Fibroblast of lung (primary cell): ENCODE measurements around the gene KCTD20.

Experiments
- CTCF ChIP-seq, 2 donors: IDR thresholded peaks in 1 of 2; conservative IDR thresholded peaks in 1 of 2; 1 replicate in 1 of 2; 2 replicates in 1 of 2; pipeline ENCODE4 v1.5.1; 2011 to 2012; ENCODE audit warnings: low read length in 2 of 2, control low read depth in 1 of 2, inconsistent platforms in 1 of 2, low read depth in 1 of 2, mild to moderate bottlenecking in 1 of 2
- EZH2 ChIP-seq: IDR thresholded peaks from 2 replicates; pipeline ENCODE4 v1.5.1; 2012; ENCODE audit warnings: low read length, control low read depth, mild to moderate bottlenecking; ENCODE audit errors: missing control alignments

GRCh38 chr6:36442103-36442670 lies 613 bp upstream of the KCTD20 start:
- no peak for TF ChIP-seq CTCF (conservative IDR thresholded peaks at IDR 0.05 in 1 of 2, IDR thresholded peaks at IDR 0.05 in 1 of 2; ENCODE audit: low read depth in 1 of 2, low read length in 2 of 2)
- TF ChIP-seq EZH2, result no peak
